Karpas-422 (cell line): ENCODE data around the gene LMO2. TPM values are rescaled to one million over a fixed set of nuclear protein-coding genes. Genes with fewer than 3 reads are reported as not detected.

Experiments
- DNase-seq: peaks from one replicate; pipeline ENCODE4 v3.0.0-alpha.2; 2015
- H2AFZ ChIP-seq: fragments of 200-600 bp; sonication (generic); 2 replicates; pipeline ENCODE4 v1.6.1; 2014; ENCODE audit warnings: antibody characterized with exemption, low read length, mixed read lengths
- H3K27ac ChIP-seq: fragments of 200-600 bp; sonication (generic); 2 replicates; pipeline ENCODE4 v1.5.1; 2014; ENCODE audit warnings: mild to moderate bottlenecking, low read length, moderate library complexity
- H3K27me3 ChIP-seq: fragments of 200-600 bp; sonication (generic); 2 replicates; pipeline ENCODE4 v1.6.1; 2014; ENCODE audit warnings: low read length, mixed read lengths
- H3K36me3 ChIP-seq: fragments of 200-600 bp; sonication (generic); 2 replicates; pipeline ENCODE4 v1.6.1; 2014; ENCODE audit warnings: low read length, mixed read lengths; ENCODE audit not compliant: insufficient read depth
- H3K4me1 ChIP-seq: fragments of 200-600 bp; sonication (generic); 2 replicates; pipeline ENCODE4 v1.6.1; 2014; ENCODE audit warnings: mild to moderate bottlenecking, low read length, mixed read lengths
- H3K4me2 ChIP-seq: fragments of 200-600 bp; sonication (generic); 2 replicates; pipeline ENCODE4 v1.6.1; 2014; ENCODE audit warnings: low read length, low read depth, mild to moderate bottlenecking; ENCODE audit not compliant: poor library complexity, severe bottlenecking
- H3K4me3 ChIP-seq: fragments of 200-600 bp; sonication (generic); 2 replicates; pipeline ENCODE4 v1.5.1; 2014; ENCODE audit warnings: mild to moderate bottlenecking, antibody characterized with exemption, low read length, mixed read lengths
- H3K79me2 ChIP-seq: fragments of 200-600 bp; sonication (generic); 2 replicates; pipeline ENCODE4 v1.6.1; 2014; ENCODE audit warnings: mild to moderate bottlenecking, low read length, mixed read lengths
- H3K9ac ChIP-seq: fragments of 200-600 bp; sonication (generic); 2 replicates; pipeline ENCODE4 v1.6.0; 2014; ENCODE audit warnings: low read length
- H3K9me2 ChIP-seq: fragments of 200-600 bp; sonication (generic), shearing (Covaris generic); replicated peaks from 2 replicates; pipeline ENCODE4 v1.6.0; 2014; ENCODE audit warnings: mild to moderate bottlenecking, low read length, moderate library complexity; ENCODE audit not compliant: insufficient read depth
- H3K9me3 ChIP-seq: fragments of 300-700, 200-600 bp; sonication (generic); 2 replicates; pipeline ENCODE4 v1.6.1; 2014; ENCODE audit warnings: low read length, mixed read lengths
- H4K20me1 ChIP-seq: fragments of 200-600 bp; sonication (generic); 2 replicates; pipeline ENCODE4 v1.6.1; 2014; ENCODE audit warnings: mild to moderate bottlenecking, antibody characterized with exemption, low read length, low read depth; ENCODE audit not compliant: insufficient read depth
- total RNA-seq: library from RNA; depleted of rRNA; stranded (reverse); fragments of >200 nt; shearing (Covaris generic); gene quantifications from 2 replicates; pipeline ENCODE4 v1.2.3, GENCODE V29; 2014; ENCODE audit warnings: low replicate concordance; rRNA removed

The LMO2 gene
- total RNA-seq, result 0.34 and 0.47 TPM in 2 replicates

DNA sequence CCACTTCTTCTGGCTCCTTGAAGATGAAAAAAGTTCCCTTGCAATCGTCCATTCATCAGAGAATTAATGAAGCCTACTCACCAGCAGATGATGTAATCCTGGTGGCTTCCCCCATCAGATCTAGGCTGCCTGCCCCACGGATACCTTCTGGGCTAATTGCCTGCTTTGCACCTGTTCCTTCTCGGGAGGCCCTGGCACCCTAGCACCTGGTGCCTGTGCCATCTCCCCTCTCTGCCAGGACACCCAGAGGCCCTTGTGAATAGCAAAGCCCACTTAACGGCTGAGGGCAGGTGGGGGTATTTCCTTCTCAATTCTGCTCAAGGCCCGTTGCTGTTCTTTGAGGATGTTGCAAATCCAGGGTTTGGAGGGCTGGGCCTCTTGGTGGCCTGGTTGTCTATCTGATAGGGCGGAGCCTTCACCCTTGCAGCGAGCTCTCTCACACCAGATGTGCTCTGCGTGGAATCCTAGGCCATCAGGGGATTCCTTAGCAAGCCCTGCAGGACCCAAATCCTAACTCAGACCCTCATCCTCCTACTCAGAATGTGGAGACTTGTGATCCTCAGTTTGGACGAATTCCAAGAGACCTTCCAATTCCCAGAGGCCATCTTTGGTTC is at the start of gene LMO2:
Gene LMO2, minus strand, starts transcription at position 363 of the 614 bp plus-strand sequence. CDS start 22,360 bp downstream, outside the sequence.
- H3K36me3 ChIP-seq, result no peaks in the 10 kb centered on the region
- peaks cover 4% of the 10 kb centered on the region; the same call in 1 of the 2 replicates for H3K4me1 ChIP-seq
- H3K79me2 ChIP-seq, result no peaks in the 10 kb centered on the region
- H3K27me3 ChIP-seq, result no peaks in the 10 kb centered on the region
- no peak within 1 kb of the TSS for H3K9ac ChIP-seq
- no peak within 1 kb of the TSS for H3K27ac ChIP-seq
- no peaks in the 10 kb centered on the region for H3K9me3 ChIP-seq
- H3K4me3 ChIP-seq, result no peak within 1 kb of the TSS
- no peak within 1 kb of the TSS for H3K4me2 ChIP-seq
- DNase-seq, result no peak
- no peaks in the 10 kb centered on the region; the same call in 1 of the 2 replicates for H4K20me1 ChIP-seq
- H2AFZ ChIP-seq, result no peak within 1 kb of the TSS
- H3K9me2 ChIP-seq, result no peaks in the 10 kb centered on the region

DNA sequence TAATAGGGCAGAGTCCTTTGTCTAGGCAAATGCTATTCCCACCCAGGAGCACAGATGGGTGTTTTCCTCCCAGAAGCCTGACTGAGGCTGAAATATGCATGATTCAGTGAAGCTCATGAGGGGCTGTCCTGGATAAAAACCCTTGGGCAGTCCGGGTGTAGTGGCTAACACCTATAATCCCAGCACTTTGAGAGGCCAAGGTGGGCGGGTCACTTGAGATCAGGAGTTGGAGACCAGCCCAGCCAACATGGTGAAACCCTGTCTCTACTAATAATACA is 48.6 kb upstream of the LMO2 start:
- Histone ChIP-seq H3K27me3 (no peaks in the 10 kb centered on the region), H3K79me2 (no peaks in the 10 kb centered on the region), H3K9me3 (no peaks in the 10 kb centered on the region), H3K4me3 (no peak overlapping the region), H4K20me1 (peaks cover 3% of the 10 kb centered on the region; the same call in 1 of the 2 replicates), H3K4me2 (no peak overlapping the region), H3K36me3 (no peaks in the 10 kb centered on the region), H3K4me1 (peaks cover 19% of the 10 kb centered on the region), H3K9me2 (no peaks in the 10 kb centered on the region), H3K27ac (no peak overlapping the region), H2AFZ (no peak overlapping the region), H3K9ac (no peak overlapping the region)
- DNase-seq, result no peak

DNA sequence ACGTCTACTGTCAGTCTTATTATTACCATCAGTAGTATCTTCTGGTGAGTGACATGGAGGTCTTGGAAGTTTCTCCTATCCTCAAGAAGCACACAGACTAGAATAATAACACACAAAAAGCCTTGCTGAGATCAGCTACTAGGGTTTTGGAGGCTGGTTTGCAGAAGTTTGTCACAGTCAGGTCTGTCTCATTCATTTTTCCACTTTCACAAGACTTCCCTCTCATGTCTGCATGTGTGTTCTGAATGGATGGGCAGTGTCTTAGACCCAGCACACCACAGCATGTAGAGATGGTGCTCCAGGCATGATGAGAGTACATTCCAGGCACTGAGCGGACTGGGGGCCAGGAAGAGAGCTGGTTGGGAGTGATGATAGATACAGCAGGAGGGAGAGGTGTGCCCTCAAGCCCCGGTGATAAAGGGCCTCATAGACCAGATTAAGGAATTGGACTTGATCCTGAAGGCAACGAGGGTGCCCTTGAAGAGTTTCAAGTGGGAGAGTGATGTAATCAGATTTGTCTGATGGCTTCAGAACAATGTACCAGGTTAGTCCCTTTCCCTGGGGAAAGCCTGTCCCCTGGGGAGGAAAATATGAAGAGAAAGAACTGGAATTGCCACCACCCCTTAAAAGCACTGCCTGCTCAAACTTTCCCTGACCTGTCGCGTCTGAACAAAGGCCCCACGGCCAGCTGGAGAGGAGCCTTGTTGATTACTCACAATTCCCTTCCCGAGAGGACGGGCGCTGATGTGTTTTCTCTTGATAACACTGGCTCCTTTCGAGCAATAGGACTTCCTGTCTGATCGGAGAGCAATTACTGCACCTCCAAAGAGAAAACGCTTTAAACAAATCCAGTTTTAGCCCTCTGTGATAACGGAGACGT is 45.1 kb upstream of the LMO2 start:
- H3K4me3 ChIP-seq, result no peak overlapping the region
- H3K9ac ChIP-seq, result no peak overlapping the region
- H3K36me3 ChIP-seq, result no peaks in the 10 kb centered on the region
- H3K9me2 ChIP-seq, result no peaks in the 10 kb centered on the region
- no peaks in the 10 kb centered on the region for H3K79me2 ChIP-seq
- peaks cover 7% of the 10 kb centered on the region for H3K4me1 ChIP-seq
- no peaks in the 10 kb centered on the region for H3K9me3 ChIP-seq
- H3K4me2 ChIP-seq, result no peak overlapping the region
- DNase-seq, result no peak
- H2AFZ ChIP-seq, result no peak overlapping the region
- H3K27me3 ChIP-seq, result no peaks in the 10 kb centered on the region
- no peak overlapping the region for H3K27ac ChIP-seq
- peaks cover 3% of the 10 kb centered on the region; the same call in 1 of the 2 replicates for H4K20me1 ChIP-seq

DNA sequence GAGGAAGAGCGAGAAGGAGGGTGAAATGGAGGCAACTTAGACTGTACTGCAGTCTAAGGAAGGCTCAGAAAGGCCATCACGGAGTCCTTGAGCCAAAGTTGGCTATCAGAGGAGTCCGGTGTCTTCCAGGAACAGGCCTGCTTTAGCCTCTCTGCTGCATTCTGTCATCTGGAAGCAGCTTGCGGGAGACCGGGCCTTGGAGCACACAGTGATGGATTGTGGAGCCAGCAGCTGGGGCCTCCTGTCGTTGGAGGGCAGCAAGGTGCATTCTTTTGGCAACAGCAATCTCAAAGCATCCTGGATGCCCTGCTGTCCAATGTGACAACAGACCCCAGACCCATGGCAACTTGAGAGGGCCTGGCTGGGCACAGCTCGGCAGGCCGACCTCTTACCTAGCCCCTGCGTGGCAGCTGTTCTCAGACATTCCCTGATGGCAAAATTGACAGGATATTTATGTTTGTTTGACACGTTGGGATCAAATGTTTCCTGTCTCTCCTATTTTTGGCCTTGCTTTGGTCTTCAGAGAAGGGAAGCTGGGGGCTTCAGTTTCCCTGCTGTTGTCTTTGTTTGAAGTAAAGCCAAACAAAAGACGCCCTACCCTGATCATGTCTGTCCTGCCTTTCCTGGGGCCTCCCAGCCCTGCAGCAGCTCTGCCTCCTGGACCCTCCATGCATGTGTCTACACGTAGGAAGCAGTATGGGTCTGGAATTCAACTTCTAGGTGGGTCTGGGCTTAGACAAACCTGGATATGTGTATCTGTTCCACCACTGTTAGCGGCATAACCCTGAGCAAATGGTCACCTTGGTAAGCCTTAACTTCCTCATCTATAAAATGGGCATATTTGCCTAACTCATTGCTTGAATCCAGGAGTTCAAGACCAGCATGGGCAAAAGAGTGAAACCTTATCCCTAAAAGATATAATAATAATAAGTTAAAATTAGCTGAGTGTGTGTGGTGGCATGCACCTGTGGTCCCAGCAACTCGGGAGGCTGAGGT is 43.9 kb upstream of the LMO2 start:
- no peak overlapping the region for H3K4me3 ChIP-seq
- H4K20me1 ChIP-seq, result peaks cover 3% of the 10 kb centered on the region; the same call in 1 of the 2 replicates
- no peak for DNase-seq
- peaks cover 7% of the 10 kb centered on the region for H3K4me1 ChIP-seq
- peaks cover 6% of the 10 kb centered on the region; the same call in 1 of the 2 replicates for H3K9me3 ChIP-seq
- peaks cover 3% of the 10 kb centered on the region; the same call in 1 of the 2 replicates for H3K27me3 ChIP-seq
- H3K27ac ChIP-seq, result no peak overlapping the region
- no peaks in the 10 kb centered on the region for H3K9me2 ChIP-seq
- H3K9ac ChIP-seq, result no peak overlapping the region
- H3K4me2 ChIP-seq, result no peak overlapping the region
- H2AFZ ChIP-seq, result no peak overlapping the region
- H3K79me2 ChIP-seq, result no peaks in the 10 kb centered on the region
- no peaks in the 10 kb centered on the region for H3K36me3 ChIP-seq

DNA sequence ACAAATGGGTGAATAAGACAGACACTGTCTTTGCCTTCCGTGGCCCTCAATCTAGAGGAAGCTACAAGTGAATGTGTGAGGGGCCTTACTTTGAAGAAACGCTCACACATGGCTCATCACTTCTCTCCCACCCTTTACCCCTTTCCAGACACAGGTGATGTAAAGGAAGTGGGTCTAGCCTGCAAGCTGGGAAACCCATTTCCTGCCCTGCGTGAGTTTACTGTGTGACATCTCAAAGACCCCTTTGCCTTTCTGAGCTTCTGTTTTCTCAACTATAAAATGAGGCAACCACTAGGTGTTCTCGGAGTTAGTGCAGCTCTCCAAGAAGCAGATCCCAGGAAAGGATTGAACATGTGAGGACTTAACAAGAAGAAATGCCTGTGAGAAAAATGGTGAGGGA is 43.1 kb upstream of the LMO2 start:
- Histone ChIP-seq H3K27ac (no peak overlapping the region), H3K27me3 (peaks cover 3% of the 10 kb centered on the region; the same call in 1 of the 2 replicates), H3K9ac (no peak overlapping the region), H3K4me1 (peaks cover 2% of the 10 kb centered on the region), H3K36me3 (no peaks in the 10 kb centered on the region), H3K9me2 (no peaks in the 10 kb centered on the region), H3K4me2 (no peak overlapping the region), H3K9me3 (peaks cover 6% of the 10 kb centered on the region; the same call in 1 of the 2 replicates), H3K79me2 (no peaks in the 10 kb centered on the region), H4K20me1 (peaks cover 3% of the 10 kb centered on the region; the same call in 1 of the 2 replicates), H3K4me3 (no peak overlapping the region), H2AFZ (no peak overlapping the region)
- DNase-seq, result no peak

DNA sequence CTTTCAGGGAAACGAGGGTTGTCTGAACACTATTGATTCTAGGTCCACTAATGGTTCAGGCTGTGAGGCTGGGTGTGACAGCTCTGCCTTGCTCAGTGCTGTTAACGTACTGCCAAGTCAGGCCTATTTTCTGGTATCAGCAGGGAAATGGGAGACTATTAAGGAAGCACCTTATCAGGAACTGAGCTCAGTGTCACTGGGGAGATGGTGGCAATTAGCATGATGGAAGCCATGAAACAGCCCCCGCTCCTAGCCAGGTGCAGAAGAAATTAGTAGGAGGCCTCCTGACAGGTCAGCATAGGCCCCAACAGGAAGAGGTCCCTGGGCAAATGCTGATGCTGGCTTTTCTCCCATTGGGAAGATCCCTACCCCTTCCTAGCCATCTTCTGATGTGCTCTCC is 42.6 kb upstream of the LMO2 start:
- no peak overlapping the region for H2AFZ ChIP-seq
- no peak overlapping the region for H3K4me2 ChIP-seq
- peaks cover 3% of the 10 kb centered on the region; the same call in 1 of the 2 replicates for H4K20me1 ChIP-seq
- H3K4me3 ChIP-seq, result no peak overlapping the region
- H3K27me3 ChIP-seq, result peaks cover 3% of the 10 kb centered on the region; the same call in 1 of the 2 replicates
- no peaks in the 10 kb centered on the region for H3K9me2 ChIP-seq
- no peaks in the 10 kb centered on the region for H3K4me1 ChIP-seq
- DNase-seq, result no peak
- no peak overlapping the region for H3K9ac ChIP-seq
- no peaks in the 10 kb centered on the region for H3K36me3 ChIP-seq
- H3K27ac ChIP-seq, result no peak overlapping the region
- peaks cover 6% of the 10 kb centered on the region; the same call in 1 of the 2 replicates for H3K9me3 ChIP-seq
- H3K79me2 ChIP-seq, result no peaks in the 10 kb centered on the region

DNA sequence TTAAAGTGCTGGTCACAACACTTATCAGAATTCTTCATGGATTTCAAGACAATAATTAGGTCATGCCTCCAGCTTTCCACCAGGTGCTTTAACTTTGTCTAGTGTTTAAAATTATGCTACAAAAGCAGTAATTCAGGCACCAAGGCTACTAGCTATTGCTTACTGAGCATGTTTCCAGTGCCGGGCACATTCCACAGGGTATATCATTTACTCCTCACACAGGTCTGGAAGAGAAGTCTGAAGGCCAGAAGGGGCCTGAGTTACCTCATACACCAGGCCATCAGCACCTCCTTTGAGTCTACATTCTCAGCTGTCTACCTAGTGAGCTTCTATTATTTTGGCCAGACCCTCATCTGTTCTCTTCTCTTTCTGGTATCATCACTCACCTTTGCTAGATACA is 41.7 kb upstream of the LMO2 start:
- Histone ChIP-seq H3K4me2 (no peak overlapping the region), H3K27ac (no peak overlapping the region), H4K20me1 (peaks cover 3% of the 10 kb centered on the region; the same call in 1 of the 2 replicates), H3K4me1 (no peaks in the 10 kb centered on the region), H3K9me2 (no peaks in the 10 kb centered on the region), H3K9ac (no peak overlapping the region), H2AFZ (no peak overlapping the region), H3K4me3 (no peak overlapping the region), H3K9me3 (peaks cover 6% of the 10 kb centered on the region; the same call in 1 of the 2 replicates), H3K27me3 (peaks cover 3% of the 10 kb centered on the region; the same call in 1 of the 2 replicates), H3K36me3 (no peaks in the 10 kb centered on the region), H3K79me2 (no peaks in the 10 kb centered on the region)
- DNase-seq, result no peak
